Ovary (tissue), 3 donors: ENCODE results near the gene TINAG.

Experiments
- CTCF ChIP-seq, 3 donors: fragments of 450-650 bp in 2 of 3; fragments of 200-600 bp in 1 of 3; IDR thresholded peaks; one replicate each; pipeline versions ENCODE4 v1.5.1 to v1.8.0; 2016 to 2022; ENCODE audit warnings: antibody characterized with exemption in 3 of 3, mild to moderate bottlenecking in 1 of 3
- POLR2A ChIP-seq: fragments of 450-650 bp; IDR thresholded peaks from one replicate; pipeline ENCODE4 v1.6.1; 2017; ENCODE audit warnings: antibody characterized with exemption, mild to moderate bottlenecking, moderate library complexity
- donor health status: DM: no; HTN: no; CAD: no.

GRCh38 chr6:54391577-54391976 lies 83.3 kb downstream of the TINAG start:
- no peak for TF ChIP-seq POLR2A
- TF ChIP-seq CTCF (IDR thresholded peaks at IDR 0.05), result no peak
